HS-27A (cell line): ENCODE results near the gene CMBL.
"Not testable (repeated sequence)": the region's sequence is repeated elsewhere in the genome, so short reads cannot be mapped to it uniquely, and the experiment has no call there.

Experiments
- DNase-seq: peaks from one replicate; pipeline ENCODE4 v3.0.0-alpha.2; 2012; ENCODE audit warnings: low read depth, missing footprints

CMBL gene

GRCh38 chr5:10285362-10285761, 22.3 kb downstream of the CMBL start:
- peak; percentile 19 for DNase-seq

GRCh38 chr5:10283927-10284635, 23.6 kb downstream of the CMBL start:
- DNase-seq, result peak; percentile 36

GRCh38 chr5:10279925-10280720, 27.6 kb downstream of the CMBL start:
- DNase-seq, result no peak

GRCh38 chr5:10279328-10279727, 28.4 kb downstream of the CMBL start:
- no peak for DNase-seq

GRCh38 chr5:10278658-10279279, 28.9 kb downstream of the CMBL start:
- no peak for DNase-seq

GRCh38 chr5:10277773-10278630, 29.7 kb downstream of the CMBL start:
- DNase-seq, result no peak

- no peak for DNase-seq
Observed at GRCh38 chr5:10276691-10277090, 31.0 kb downstream of the CMBL start.

GRCh38 chr5:10275991-10276390, 31.7 kb downstream of the CMBL start:
- DNase-seq, result no peak

- DNase-seq, result no peak
Observed at GRCh38 chr5:10275460-10275859, 32.2 kb downstream of the CMBL start.

- not testable (repeated sequence) for DNase-seq
Observed at GRCh38 chr5:10272875-10273209, 34.9 kb downstream of the CMBL start.

GRCh38 chr5:10272053-10272874, 35.4 kb downstream of the CMBL start:
- no peak for DNase-seq

GRCh38 chr5:10268100-10268499, 39.6 kb downstream of the CMBL start:
- DNase-seq, result no peak

GRCh38 chr5:10266839-10267238, 40.9 kb downstream of the CMBL start:
- DNase-seq, result no peak

- no peak for DNase-seq
Observed at GRCh38 chr5:10266137-10266536, 41.6 kb downstream of the CMBL start.

- DNase-seq, result no peak
Observed at GRCh38 chr5:10265245-10266109, 42.2 kb downstream of the CMBL start.

- no peak for DNase-seq
Observed at GRCh38 chr5:10264604-10265003, 43.1 kb downstream of the CMBL start.

GRCh38 chr5:10262995-10263394, 44.7 kb downstream of the CMBL start:
- no peak for DNase-seq

- no peak for DNase-seq
Observed at GRCh38 chr5:10262121-10262774, 45.5 kb downstream of the CMBL start.

- DNase-seq, result no peak
Observed at GRCh38 chr5:10261065-10261464, 46.6 kb downstream of the CMBL start.

- DNase-seq, result no peak
Observed at GRCh38 chr5:10259899-10260298, 47.8 kb downstream of the CMBL start.
